Islet of Langerhans (tissue), 1 donor: ENCODE results near the gene PRKCE.

Source experiments
- FAIRE-seq: peaks from one replicate; lab custom pipeline; 2011; peaks lifted over from hg19 to GRCh38; lab: Jason Lieb, UNC

Gene PRKCE

GRCh38 chr2:45755585-45756335 lies 104.3 kb downstream of the PRKCE start:
- FAIRE-seq = no peak

- no peak for FAIRE-seq
Measured at GRCh38 chr2:45758018-45758417, 106.5 kb downstream of the PRKCE start.

- FAIRE-seq = peak; percentile 61
Measured at GRCh38 chr2:45759310-45759851, 107.9 kb downstream of the PRKCE start.

GRCh38 chr2:45761635-45762034 lies 110.2 kb downstream of the PRKCE start:
- FAIRE-seq = no peak

GRCh38 chr2:45763255-45763654 lies 111.8 kb downstream of the PRKCE start:
- FAIRE-seq = no peak

GRCh38 chr2:45763797-45764196 lies 112.3 kb downstream of the PRKCE start:
- FAIRE-seq = no peak

- FAIRE-seq = no peak
Measured at GRCh38 chr2:45765007-45765727, 113.7 kb downstream of the PRKCE start.

GRCh38 chr2:45765728-45766254 lies 114.3 kb downstream of the PRKCE start:
- no peak for FAIRE-seq

GRCh38 chr2:45768208-45768607 lies 116.7 kb downstream of the PRKCE start:
- FAIRE-seq = no peak

- no peak for FAIRE-seq
Measured at GRCh38 chr2:45769056-45769455, 117.6 kb downstream of the PRKCE start.

- FAIRE-seq = no peak
Measured at GRCh38 chr2:45769854-45770576, 118.5 kb downstream of the PRKCE start.

GRCh38 chr2:45770811-45771210 lies 119.3 kb downstream of the PRKCE start:
- FAIRE-seq = no peak

GRCh38 chr2:45771261-45771660 lies 119.8 kb downstream of the PRKCE start:
- FAIRE-seq = no peak

GRCh38 chr2:45772038-45772437 lies 120.6 kb downstream of the PRKCE start:
- FAIRE-seq = no peak

GRCh38 chr2:45773909-45774308 lies 122.4 kb downstream of the PRKCE start:
- no peak for FAIRE-seq

- FAIRE-seq = no peak
Measured at GRCh38 chr2:45774688-45775244, 123.3 kb downstream of the PRKCE start.

GRCh38 chr2:45776160-45776955 lies 124.9 kb downstream of the PRKCE start:
- no peak for FAIRE-seq

GRCh38 chr2:45777996-45778719 lies 126.7 kb downstream of the PRKCE start:
- FAIRE-seq = no peak

- no peak for FAIRE-seq
Measured at GRCh38 chr2:45778720-45779171, 127.3 kb downstream of the PRKCE start.
